MM.1S (cell line): Measurements from ENCODE around the gene MEA1.

Experiments
- DNase-seq: peaks from one replicate; pipeline ENCODE4 v3.0.0-alpha.2; 2015
- H2AFZ ChIP-seq: fragments of 300-600 bp; sonication (generic); 2 replicates; pipeline ENCODE4 v1.6.0; 2016; ENCODE audit warnings: antibody characterized with exemption, low read length
- H3F3A ChIP-seq: fragments of 300-600 bp; sonication (generic); 2 replicates; pipeline ENCODE4 v1.6.1; 2016; ENCODE audit warnings: mild to moderate bottlenecking, antibody characterized with exemption, low read length, moderate library complexity, mixed read lengths; ENCODE audit not compliant: insufficient read depth
- H3K27ac ChIP-seq: fragments of 300-600 bp; sonication (generic); 2 replicates; pipeline ENCODE4 v1.5.1; 2016; ENCODE audit warnings: mild to moderate bottlenecking, low read length
- H3K27me3 ChIP-seq: fragments of 300-600 bp; sonication (generic); replicated peaks from 2 replicates; pipeline ENCODE4 v1.6.0; 2016; ENCODE audit warnings: low read length; ENCODE audit not compliant: insufficient read depth
- H3K36me3 ChIP-seq: fragments of 300-600 bp; sonication (generic); replicated peaks from 2 replicates; pipeline ENCODE4 v1.6.1; 2016; ENCODE audit warnings: mild to moderate bottlenecking, low read length, mixed read lengths; ENCODE audit not compliant: insufficient read depth
- H3K4me1 ChIP-seq: fragments of 300-600 bp; sonication (generic); 2 replicates; pipeline ENCODE4 v1.6.1; 2016; ENCODE audit warnings: low read length, mixed read lengths
- H3K4me2 ChIP-seq: fragments of 300-600 bp; sonication (generic); 2 replicates; pipeline ENCODE4 v1.6.0; 2016; ENCODE audit warnings: low read depth, low read length
- H3K4me3 ChIP-seq: fragments of 300-600 bp; sonication (generic); 2 replicates; pipeline ENCODE4 v1.5.1; 2016; ENCODE audit warnings: low read length, mixed read lengths
- H3K79me2 ChIP-seq: fragments of 300-600 bp; sonication (generic); 2 replicates; pipeline ENCODE4 v1.6.1; 2016; ENCODE audit warnings: mixed run types, low read length, mixed read lengths
- H3K9ac ChIP-seq: fragments of 300-600 bp; sonication (generic); 2 replicates; pipeline ENCODE4 v1.6.1; 2016; ENCODE audit warnings: low read length, mixed read lengths
- H3K9me2 ChIP-seq: fragments of 300-600 bp; sonication (generic); replicated peaks from 2 replicates; pipeline ENCODE4 v1.6.1; 2016; ENCODE audit warnings: mild to moderate bottlenecking, low read length, mixed read lengths; ENCODE audit not compliant: insufficient read depth
- H3K9me3 ChIP-seq: fragments of 300-600 bp; sonication (generic); replicated peaks from 2 replicates; pipeline ENCODE4 v1.6.1; 2016; ENCODE audit warnings: mild to moderate bottlenecking, low read length, mixed read lengths; ENCODE audit not compliant: insufficient read depth
- H4K20me1 ChIP-seq: fragments of 300-600 bp; sonication (generic); 2 replicates; pipeline ENCODE4 v1.6.1; 2016; ENCODE audit warnings: mild to moderate bottlenecking, low read length, moderate library complexity, mixed read lengths; ENCODE audit not compliant: insufficient read depth
- CTCF ChIP-seq: fragments of 300-600 bp; sonication (generic); IDR thresholded peaks from 2 replicates; pipeline ENCODE4 v1.5.1; 2016; ENCODE audit warnings: antibody characterized with exemption, low read length, mixed read lengths
- EZH2 ChIP-seq: fragments of 300-600 bp; sonication (generic); optimal IDR thresholded peaks from 2 replicates; pipeline ENCODE3; 2017; ENCODE audit warnings: low read depth, mild to moderate bottlenecking, antibody characterized with exemption, low read length, mixed read lengths
- EZH2phosphoT487 ChIP-seq: fragments of 300-600 bp; sonication (generic); IDR thresholded peaks from 2 replicates; pipeline ENCODE4 v1.6.1; 2018; ENCODE audit warnings: antibody characterized with exemption, low read length

The MEA1 gene

GRCh38 chr6:42969934-42970333, 43.8 kb downstream of the MEA1 start:
- Histone ChIP-seq H2AFZ (no peak overlapping the region), H3K4me3 (no peak overlapping the region), H3K79me2 (no peaks in the 10 kb centered on the region), H3K9me2 (no peaks in the 10 kb centered on the region), H3K27ac (no peak overlapping the region), H3K9ac (no peak overlapping the region), H3K27me3 (no peaks in the 10 kb centered on the region), H3K9me3 (no peaks in the 10 kb centered on the region), H3K4me1 (no peaks in the 10 kb centered on the region), H3K36me3 (no peaks in the 10 kb centered on the region), H3F3A (no peaks in the 10 kb centered on the region), H3K4me2 (no peak overlapping the region), H4K20me1 (no peaks in the 10 kb centered on the region)
- DNase-seq = no peak
- TF ChIP-seq CTCF (no peak), EZH2 (no peak), EZH2phosphoT487 (no peak)

- no peaks in the 10 kb centered on the region for H3K4me1 ChIP-seq
- H3F3A ChIP-seq = no peaks in the 10 kb centered on the region
- H3K4me3 ChIP-seq = no peak overlapping the region
- no peaks in the 10 kb centered on the region for H3K9me2 ChIP-seq
- H3K4me2 ChIP-seq = no peak overlapping the region
- H3K36me3 ChIP-seq = no peaks in the 10 kb centered on the region
- H3K27ac ChIP-seq = no peak overlapping the region
- H4K20me1 ChIP-seq = no peaks in the 10 kb centered on the region
- no peak overlapping the region for H3K9ac ChIP-seq
- no peak for TF ChIP-seq CTCF
- TF ChIP-seq EZH2 = no peak
- TF ChIP-seq EZH2phosphoT487 = no peak
- no peak overlapping the region for H2AFZ ChIP-seq
- H3K79me2 ChIP-seq = no peaks in the 10 kb centered on the region
- DNase-seq = no peak
- H3K9me3 ChIP-seq = no peaks in the 10 kb centered on the region
- no peaks in the 10 kb centered on the region for H3K27me3 ChIP-seq
Measured at GRCh38 chr6:42969431-42969830, 44.3 kb downstream of the MEA1 start.

- H3K9ac ChIP-seq = no peak overlapping the region
Measured at GRCh38 chr6:42968783-42969182, 45.0 kb downstream of the MEA1 start.

More at GRCh38 chr6:42968783-42969182, 45.0 kb downstream of the MEA1 start:
- H3K36me3 ChIP-seq = no peaks in the 10 kb centered on the region
- no peaks in the 10 kb centered on the region for H3K9me2 ChIP-seq
- H3K27ac ChIP-seq = no peak overlapping the region
- H2AFZ ChIP-seq = no peak overlapping the region
- H3F3A ChIP-seq = no peaks in the 10 kb centered on the region
- H3K79me2 ChIP-seq = no peaks in the 10 kb centered on the region
- no peaks in the 10 kb centered on the region for H3K9me3 ChIP-seq
- H3K4me3 ChIP-seq = no peak overlapping the region
- H3K4me2 ChIP-seq = no peak overlapping the region
- no peak for TF ChIP-seq EZH2phosphoT487
- no peak for TF ChIP-seq EZH2
- TF ChIP-seq CTCF = no peak
- H3K27me3 ChIP-seq = no peaks in the 10 kb centered on the region
- no peaks in the 10 kb centered on the region for H4K20me1 ChIP-seq
- no peaks in the 10 kb centered on the region for H3K4me1 ChIP-seq
- DNase-seq = no peak
